WTC11 (cell line): ENCODE measurements around the gene RPP14.

Experiments used
- NR3C1 ChIP-seq: sonication (generic); formaldehyde crosslinking; conservative IDR thresholded peaks from 2 replicates; pipeline ENCODE4 v1.8.1; 2023; ENCODE audit warnings: low read depth, mild to moderate bottlenecking, missing genetic modification reagents
- SP1 ChIP-seq: sonication (generic); formaldehyde crosslinking; conservative IDR thresholded peaks from 2 replicates; pipeline ENCODE4 v1.8.1; 2022; ENCODE audit warnings: missing genetic modification reagents
- ZNF121 ChIP-seq: sonication (generic); formaldehyde crosslinking; IDR thresholded peaks from 2 replicates; pipeline ENCODE4 v1.8.0; 2023; ENCODE audit warnings: missing genetic modification reagents
- ZNF416 ChIP-seq: fragments of 250-450 bp; sonication (Bioruptor Pico); IDR thresholded peaks from 2 replicates; pipeline ENCODE4 v1.9.0; 2021; ENCODE audit warnings: mild to moderate bottlenecking, inconsistent platforms
- TF ChIP-seq, protein P1 (sequence below): fragments of 200-600 bp; IDR thresholded peaks from 2 replicates; pipeline ENCODE4 v1.8.0; 2022; ENCODE audit warnings: antibody characterized with exemption
- TF ChIP-seq, protein P2 (sequence below): sonication (generic); formaldehyde crosslinking; IDR thresholded peaks from 2 replicates; pipeline ENCODE4 v1.8.1; 2023; ENCODE audit warnings: mild to moderate bottlenecking, missing genetic modification reagents, moderate library complexity
- TF ChIP-seq, protein P3 (sequence below): sonication (generic); formaldehyde crosslinking; conservative IDR thresholded peaks from 2 replicates; pipeline ENCODE4 v1.8.1; 2022; ENCODE audit warnings: mild to moderate bottlenecking, missing genetic modification reagents
- TF ChIP-seq, protein P4 (sequence below): sonication (generic); formaldehyde crosslinking; IDR thresholded peaks from 2 replicates; pipeline ENCODE4 v1.8.0; 2022; ENCODE audit warnings: mild to moderate bottlenecking, missing genetic modification reagents

DNA sequence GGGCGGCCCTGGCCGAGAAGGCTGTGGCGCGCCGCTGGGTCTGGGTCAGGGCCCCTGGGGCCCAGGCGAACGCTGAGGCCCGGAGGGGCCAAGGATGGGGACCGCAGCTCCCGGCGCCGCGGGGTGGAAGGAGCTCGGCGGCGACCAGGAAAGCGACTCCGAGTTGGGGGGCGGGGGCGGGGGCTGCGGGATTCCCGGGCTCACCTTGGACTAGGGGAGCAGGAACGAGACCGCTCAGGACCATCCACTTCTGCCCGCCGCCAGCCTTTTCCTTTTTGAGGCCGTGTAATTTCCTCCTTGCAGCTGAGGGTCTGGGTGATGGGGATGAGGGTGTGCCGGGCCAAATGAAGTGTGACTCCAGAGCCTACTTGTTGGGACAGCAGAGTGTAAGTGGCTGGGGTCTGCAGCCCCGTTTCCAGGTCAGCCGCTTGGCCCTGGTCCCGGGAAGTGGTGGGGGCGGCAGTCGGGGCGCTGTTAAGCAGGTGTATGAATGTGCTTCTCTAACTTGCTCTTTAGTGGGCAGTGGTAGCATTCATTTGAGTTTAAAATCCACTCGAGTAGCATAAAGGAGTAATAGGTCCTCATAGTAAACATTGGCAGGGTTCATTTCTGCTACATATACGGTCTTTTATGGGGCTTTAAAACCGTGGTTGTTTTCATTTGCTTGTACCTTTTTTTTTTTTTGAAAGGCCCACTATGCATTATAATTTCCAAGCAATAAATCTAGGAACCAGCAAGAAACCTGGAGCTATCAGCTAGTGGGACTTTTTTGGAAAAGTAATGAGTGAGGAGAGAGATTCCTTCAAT, 27.4 kb downstream of the RPP14 start:
- TF ChIP-seq SP1, result no peak
- TF ChIP-seq, protein P1, sequence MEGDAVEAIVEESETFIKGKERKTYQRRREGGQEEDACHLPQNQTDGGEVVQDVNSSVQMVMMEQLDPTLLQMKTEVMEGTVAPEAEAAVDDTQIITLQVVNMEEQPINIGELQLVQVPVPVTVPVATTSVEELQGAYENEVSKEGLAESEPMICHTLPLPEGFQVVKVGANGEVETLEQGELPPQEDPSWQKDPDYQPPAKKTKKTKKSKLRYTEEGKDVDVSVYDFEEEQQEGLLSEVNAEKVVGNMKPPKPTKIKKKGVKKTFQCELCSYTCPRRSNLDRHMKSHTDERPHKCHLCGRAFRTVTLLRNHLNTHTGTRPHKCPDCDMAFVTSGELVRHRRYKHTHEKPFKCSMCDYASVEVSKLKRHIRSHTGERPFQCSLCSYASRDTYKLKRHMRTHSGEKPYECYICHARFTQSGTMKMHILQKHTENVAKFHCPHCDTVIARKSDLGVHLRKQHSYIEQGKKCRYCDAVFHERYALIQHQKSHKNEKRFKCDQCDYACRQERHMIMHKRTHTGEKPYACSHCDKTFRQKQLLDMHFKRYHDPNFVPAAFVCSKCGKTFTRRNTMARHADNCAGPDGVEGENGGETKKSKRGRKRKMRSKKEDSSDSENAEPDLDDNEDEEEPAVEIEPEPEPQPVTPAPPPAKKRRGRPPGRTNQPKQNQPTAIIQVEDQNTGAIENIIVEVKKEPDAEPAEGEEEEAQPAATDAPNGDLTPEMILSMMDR, result no peak
- TF ChIP-seq, protein P2, sequence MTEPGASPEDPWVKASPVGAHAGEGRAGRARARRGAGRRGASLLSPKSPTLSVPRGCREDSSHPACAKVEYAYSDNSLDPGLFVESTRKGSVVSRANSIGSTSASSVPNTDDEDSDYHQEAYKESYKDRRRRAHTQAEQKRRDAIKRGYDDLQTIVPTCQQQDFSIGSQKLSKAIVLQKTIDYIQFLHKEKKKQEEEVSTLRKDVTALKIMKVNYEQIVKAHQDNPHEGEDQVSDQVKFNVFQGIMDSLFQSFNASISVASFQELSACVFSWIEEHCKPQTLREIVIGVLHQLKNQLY (CRISPR knock-in tag), result no peak
- TF ChIP-seq ZNF121 (CRISPR knock-in tag), result no peak
- TF ChIP-seq, protein P3, sequence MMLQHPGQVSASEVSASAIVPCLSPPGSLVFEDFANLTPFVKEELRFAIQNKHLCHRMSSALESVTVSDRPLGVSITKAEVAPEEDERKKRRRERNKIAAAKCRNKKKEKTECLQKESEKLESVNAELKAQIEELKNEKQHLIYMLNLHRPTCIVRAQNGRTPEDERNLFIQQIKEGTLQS, result no peak
- TF ChIP-seq NR3C1 (CRISPR knock-in tag), result no peak
- TF ChIP-seq, protein P4, sequence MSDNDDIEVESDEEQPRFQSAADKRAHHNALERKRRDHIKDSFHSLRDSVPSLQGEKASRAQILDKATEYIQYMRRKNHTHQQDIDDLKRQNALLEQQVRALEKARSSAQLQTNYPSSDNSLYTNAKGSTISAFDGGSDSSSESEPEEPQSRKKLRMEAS (CRISPR knock-in tag), result no peak
- TF ChIP-seq ZNF416, result no peak
